K562 (cell line): Measurements from ENCODE around the gene RARG. TPM values are rescaled to one million over a fixed set of nuclear protein-coding genes. Genes with fewer than 3 reads are reported as not detected.
A peak's percentile ranks its signal among the peaks of the same experiment; 100 is the strongest.

Source experiments
- ATAC-seq: fragments of 200-7000 bp; cut with Tn5 transposase; 3 replicates; pipeline ENCODE4 v1.9.1; 2020; ENCODE audit warnings: moderate library complexity
- BruUV-seq: library from RNA; stranded (reverse); fragments of 400-500 nt; replicated peaks from 2 replicates; lab custom pipeline; 2021; lab: Mats Ljungman, UMichigan
- CTCF ChIA-PET: fragments of 300-600 bp; formaldehyde crosslinking; extraction: SDS; loops from one replicate; lab custom pipeline; 2021; ENCODE audit warnings: low intra/inter-chr PET ratio; lab: Yijun Ruan, JAX
- POLR2A ChIA-PET: fragments of 300-600, 350-650 bp; sonication (Branson Sonifier 250); formaldehyde crosslinking; extraction: SDS; loops from one replicate; lab custom pipeline; 2021; ENCODE audit warnings: antibody characterized with exemption, inconsistent platforms; lab: Yijun Ruan, JAX
- DNase-seq, 4 experiments: peaks; one replicate each; pipeline versions ENCODE4 v3.0.0 to v3.0.0-alpha.2; 2011 to 2018; ENCODE audit warnings: low spot score in 3 of 4, mixed read lengths in 3 of 4; ENCODE audit errors: extremely low read depth in 1 of 4
- FAIRE-seq: peaks from 2 replicates; lab custom pipeline; 2011; peaks lifted over from hg19 to GRCh38; lab: Jason Lieb, UNC
- H2AFZ ChIP-seq: 2 replicates; pipeline ENCODE4 v1.6.0; 2011; ENCODE audit warnings: low read depth, low read length, control low read depth, inconsistent platforms
- H3K27ac ChIP-seq: fragments of 200-600 bp; 3 replicates; pipeline ENCODE4 v1.8.0; 2011; ENCODE audit warnings: low read depth, mild to moderate bottlenecking, control low read depth, inconsistent platforms, low read length, moderate library complexity, mixed read lengths; ENCODE audit errors: extremely low read depth
- H3K27me3 ChIP-seq, 2 experiments: fragments of 300-600 bp in 1 of 2; 2 replicates in 1 of 2; 3 replicates in 1 of 2; pipeline versions ENCODE4 v1.6.0 to v1.8.0; 2011; ENCODE audit warnings: inconsistent platforms in 2 of 2, low read length in 2 of 2, mild to moderate bottlenecking in 1 of 2, mixed read lengths in 1 of 2, moderate library complexity in 1 of 2; ENCODE audit not compliant: control insufficient read depth in 2 of 2, insufficient read depth in 2 of 2
- H3K36me3 ChIP-seq: fragments of 300-600 bp; 3 replicates; pipeline ENCODE4 v1.8.0; 2011; ENCODE audit warnings: mild to moderate bottlenecking, low read length, inconsistent platforms; ENCODE audit not compliant: control insufficient read depth, insufficient read depth
- H3K4me1 ChIP-seq, 2 experiments: fragments of 200-600 bp in 1 of 2; replicated peaks in 1 of 2; 2 replicates in 1 of 2; 3 replicates in 1 of 2; pipeline versions ENCODE4 v1.5.1 to v1.8.0; 2011; ENCODE audit warnings: inconsistent platforms in 2 of 2, low read length in 2 of 2, mild to moderate bottlenecking in 1 of 2, mixed read lengths in 1 of 2, moderate library complexity in 1 of 2; ENCODE audit not compliant: control insufficient read depth in 2 of 2, insufficient read depth in 2 of 2
- H3K4me2 ChIP-seq: 2 replicates; pipeline ENCODE4 v1.6.1; 2011; ENCODE audit warnings: low read length, control low read depth, inconsistent platforms, mixed read lengths; ENCODE audit not compliant: insufficient read depth
- H3K4me3 ChIP-seq: fragments of 200-600 bp; sonication (generic), shearing (Covaris generic); 2 replicates; pipeline ENCODE4 v1.5.1; 2016; ENCODE audit warnings: control low read depth, inconsistent platforms
- H3K79me2 ChIP-seq: fragments of 200-600 bp; 3 replicates; pipeline ENCODE4 v1.8.0; 2011; ENCODE audit warnings: low read length, inconsistent platforms; ENCODE audit not compliant: control insufficient read depth, insufficient read depth
- H3K9ac ChIP-seq, 2 experiments: 2 replicates each; pipeline versions ENCODE4 v1.6.0 to v1.6.1; 2011; ENCODE audit warnings: low read depth in 2 of 2, low read length in 2 of 2, control low read depth in 1 of 2, inconsistent platforms in 1 of 2, mild to moderate bottlenecking in 1 of 2, mixed read lengths in 1 of 2; ENCODE audit not compliant: insufficient read depth in 1 of 2
- H3K9me1 ChIP-seq: one replicate; pipeline ENCODE4 v1.6.0; 2011; ENCODE audit warnings: inconsistent platforms, mild to moderate bottlenecking, low read length, moderate library complexity; ENCODE audit not compliant: control insufficient read depth, insufficient read depth
- H3K9me3 ChIP-seq: replicated peaks from 2 replicates; pipeline ENCODE4 v1.5.1; 2011; ENCODE audit warnings: low read depth, low read length, inconsistent platforms; ENCODE audit not compliant: control insufficient read depth, insufficient read depth
- H4K20me1 ChIP-seq: replicated peaks from 2 replicates; pipeline ENCODE4 v1.6.1; 2011; ENCODE audit warnings: low read length, inconsistent platforms, mixed read lengths; ENCODE audit not compliant: control insufficient read depth, insufficient read depth
- ATF7 ChIP-seq: fragments of 450-650 bp; IDR thresholded peaks from 2 replicates; pipeline ENCODE4 v1.7.1; 2014; ENCODE audit warnings: mild to moderate bottlenecking, moderate library complexity
- BHLHE40 ChIP-seq: IDR thresholded peaks from 2 replicates; pipeline ENCODE4 v1.6.1; 2011; ENCODE audit warnings: low read length, improper control_type of control experiment
- CBX2 ChIP-seq: fragments of 200-600 bp; sonication (generic); IDR thresholded peaks from one replicate; pipeline ENCODE4 v1.6.1; 2012; ENCODE audit warnings: mild to moderate bottlenecking, low read length, inconsistent platforms; ENCODE audit not compliant: insufficient read depth, poor library complexity, severe bottlenecking
- CHD4 ChIP-seq: fragments of 200-600 bp; sonication (generic); IDR thresholded peaks from 3 replicates; pipeline ENCODE4 v1.6.1; 2012; ENCODE audit warnings: low read depth, mild to moderate bottlenecking, mixed read lengths, low read length, inconsistent platforms; ENCODE audit not compliant: insufficient read depth, insufficient replicate concordance, poor library complexity, severe bottlenecking
- ETS2 ChIP-seq: IDR thresholded peaks from 2 replicates; pipeline ENCODE4 v1.6.1; 2016; ENCODE audit warnings: borderline replicate concordance, missing genetic modification characterization, mild to moderate bottlenecking, moderate library complexity, missing compliant biosample characterization; ENCODE audit not compliant: poor library complexity, severe bottlenecking
- FOXK1 ChIP-seq: sonication (generic); formaldehyde crosslinking; IDR thresholded peaks from 2 replicates; pipeline ENCODE4 v1.8.0; 2022; ENCODE audit warnings: missing genetic modification reagents, mild to moderate bottlenecking, borderline replicate concordance
- GATAD2A ChIP-seq: fragments of 450-650 bp; IDR thresholded peaks from 2 replicates; pipeline ENCODE4 v1.6.1; 2017
- GTF2A2 ChIP-seq: IDR thresholded peaks from 2 replicates; pipeline ENCODE4 v1.6.1; 2016; ENCODE audit warnings: mild to moderate bottlenecking, missing genetic modification characterization, missing compliant biosample characterization
- ID3 ChIP-seq, 2 experiments: fragments of 250-450 bp in 1 of 2; fragments of 450-650 bp in 1 of 2; sonication (Bioruptor Pico) in 1 of 2; IDR thresholded peaks; 2 replicates each; pipeline versions ENCODE4 v1.6.1 to v1.8.0; 2016 to 2021; ENCODE audit warnings: mild to moderate bottlenecking in 2 of 2, moderate library complexity in 2 of 2, missing compliant biosample characterization in 1 of 2, missing genetic modification characterization in 1 of 2
- MIER1 ChIP-seq: fragments of 450-650 bp; IDR thresholded peaks from 2 replicates; pipeline ENCODE4 v1.6.1; 2016; ENCODE audit warnings: antibody characterized with exemption, mild to moderate bottlenecking, low read depth
- MYNN ChIP-seq, 2 experiments: sonication (generic); formaldehyde crosslinking in 1 of 2; IDR thresholded peaks; 2 replicates each; pipeline versions ENCODE4 v1.5.0 to v1.6.1; 2016 to 2020; ENCODE audit warnings: antibody characterized with exemption in 1 of 2, missing genetic modification reagents in 1 of 2
- NCOA1 ChIP-seq: fragments of 450-650 bp; IDR thresholded peaks from 2 replicates; pipeline ENCODE4 v1.6.1; 2016; ENCODE audit warnings: low read depth
- RAD21 ChIP-seq, 2 experiments: fragments of 250-450 bp in 1 of 2; fragments of 450-650 bp in 1 of 2; sonication (Bioruptor Pico) in 1 of 2; formaldehyde crosslinking in 1 of 2; IDR thresholded peaks in 1 of 2; conservative IDR thresholded peaks in 1 of 2; 2 replicates each; pipeline versions ENCODE4 v1.4.0 to v1.8.0; 2020 to 2022; ENCODE audit warnings: mild to moderate bottlenecking in 2 of 2, moderate library complexity in 1 of 2
- RBBP5 ChIP-seq: fragments of 200-600 bp; sonication (generic); IDR thresholded peaks from 2 replicates; pipeline ENCODE4 v1.6.1; 2012; ENCODE audit warnings: borderline replicate concordance, mild to moderate bottlenecking, low read length, control low read depth, inconsistent platforms; ENCODE audit not compliant: insufficient read depth, poor library complexity, severe bottlenecking
- ZNF830 ChIP-seq: fragments of 250-450 bp; sonication (Bioruptor Pico); IDR thresholded peaks from 2 replicates; pipeline ENCODE4 v1.5.0; 2021; ENCODE audit warnings: mild to moderate bottlenecking
- whole genome bisulfite sequencing: fragments of 100-300 bp; shearing (Covaris generic); methylation state at CpG from one replicate; pipeline ENCODE4 v1.1.6; 2016; ENCODE audit warnings: low coverage, mixed read lengths; ENCODE audit not compliant: insufficient coverage; ENCODE audit errors: missing lambda C conversion rate; 5-methylcytosine and 5-hydroxymethylcytosine counted together
- in situ Hi-C: fragments of 300-500 bp; cut with MboI; formaldehyde crosslinking; loops from 4 replicates; pipeline ENCODE4 v1.15.0; 2018; ENCODE audit warnings: inconsistent platforms, mixed read lengths
- intact Hi-C: fragments of 100-400 bp; cut with micrococcal nuclease; formaldehyde crosslinking; loops from 2 replicates; pipeline ENCODE4 v1.14.2; 2022
- polyA plus RNA-seq, 8 experiments: library from polyadenylated mRNA; depleted of rRNA in 4 of 8; stranded (reverse) in 5 of 8; unstranded in 3 of 8; fragments of >200 nt; fragmentation: Nextera tagmentation in 2 of 8; fragmentation: Illumina TruSeq in 1 of 8; extraction: Ambion mirVana in 2 of 8; extraction: Trizol in 1 of 8; gene quantifications; 2 replicates each; pipeline versions ENCODE4 v1.2.1 to v1.2.3, GENCODE V29; 2011 to 2014; ENCODE audit warnings: inconsistent platforms in 1 of 8, missing spikeins in 1 of 8
- total RNA-seq, 7 experiments: library from RNA; depleted of rRNA in 6 of 7; stranded (reverse); fragments of >200 nt in 6 of 7; fragmentation: Illumina TruSeq in 2 of 7; extraction: Trizol in 2 of 7; gene quantifications; 2 replicates each; pipeline versions ENCODE4 v1.2.1 to v1.2.3, GENCODE V29; 2011 to 2021; ENCODE audit warnings: low replicate concordance in 1 of 7
- TF ChIP-seq, protein P1 (sequence below): sonication (generic); formaldehyde crosslinking; IDR thresholded peaks from 2 replicates; pipeline ENCODE4 v1.5.0; 2020; ENCODE audit warnings: missing genetic modification reagents
- TF ChIP-seq, protein P2 (sequence below): sonication (generic); formaldehyde crosslinking; IDR thresholded peaks from 2 replicates; pipeline ENCODE4 v1.9.0; 2022; ENCODE audit warnings: mild to moderate bottlenecking, missing genetic modification reagents

Gene RARG
- total and polyA plus RNA-seq, 9 of the 15 experiments (the other 6 are each of a cell fraction or from before 2014, with no cell fraction given) = 0.18 to 7.6 (median 3.8) TPM

GRCh38 chr12:53251477-53252348, 19.7 kb upstream of the RARG start:
- H2AFZ ChIP-seq = peak overlapping the region; percentile 87
- intact Hi-C loops = loop anchor here (1.0 kb wide), 3 partner anchors 30 to 38 kb away; no protein-coding TSS in a partner anchor
- 0% methylated on average over 24 of the region's 51 CpGs for WGBS
- no peaks in the 10 kb centered on the region for H3K27me3 ChIP-seq
- no peaks in the 10 kb centered on the region for H4K20me1 ChIP-seq
- H3K9me1 ChIP-seq = no peaks in the 10 kb centered on the region
- peak; percentile 85 to 94 (median 94) for DNase-seq
- peak overlapping the region; percentile 96 for H3K4me3 ChIP-seq
- peaks cover 19% of the 10 kb centered on the region; the same call in 2 of the 3 replicates for H3K36me3 ChIP-seq
- peaks cover 27% of the 10 kb centered on the region for H3K79me2 ChIP-seq
- TSS peak; percentile 94 for BruUV-seq
- peak overlapping the region; percentile 81 to 98 for H3K9ac ChIP-seq
- H3K27ac ChIP-seq = peak overlapping the region; percentile 71
- ATAC-seq = peak; percentile 91
- in situ Hi-C loops = no loop called here
- peak overlapping the region; percentile 97 for H3K4me2 ChIP-seq
- CTCF ChIA-PET = interaction anchor here (1.7 kb wide), 1 partner anchor 38 kb away, joined by 10 read pairs; no protein-coding TSS in a partner anchor
- H3K4me1 ChIP-seq = peaks cover 23 to 29% of the 10 kb centered on the region in 2 experiments; a peak in 4 of 5 replicates
- POLR2A ChIA-PET = interaction anchor here (0.7 to 3.0 kb wide), 7 partner anchors 9 to 60 kb away, joined by 3 to 9 read pairs (median 3); partner anchors contain the start of gene ESPL1
- no peaks in the 10 kb centered on the region for H3K9me3 ChIP-seq
- peak; percentile 85 for FAIRE-seq
- 0 out of 2 replicates have a peak, but pooled peaks have one; percentile 6 for TF ChIP-seq MIER1
- no peak for TF ChIP-seq ZNF830
- no peak for TF ChIP-seq GATAD2A
- TF ChIP-seq GTF2A2 (tag) = no peak
- TF ChIP-seq ATF7 = 0 out of 2 replicates have a peak, but pooled peaks have one; percentile 16
- TF ChIP-seq RBBP5 = peak; percentile 85
- TF ChIP-seq, protein P1, sequence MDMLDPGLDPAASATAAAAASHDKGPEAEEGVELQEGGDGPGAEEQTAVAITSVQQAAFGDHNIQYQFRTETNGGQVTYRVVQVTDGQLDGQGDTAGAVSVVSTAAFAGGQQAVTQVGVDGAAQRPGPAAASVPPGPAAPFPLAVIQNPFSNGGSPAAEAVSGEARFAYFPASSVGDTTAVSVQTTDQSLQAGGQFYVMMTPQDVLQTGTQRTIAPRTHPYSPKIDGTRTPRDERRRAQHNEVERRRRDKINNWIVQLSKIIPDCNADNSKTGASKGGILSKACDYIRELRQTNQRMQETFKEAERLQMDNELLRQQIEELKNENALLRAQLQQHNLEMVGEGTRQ (CRISPR knock-in tag) = peak; percentile 96
- TF ChIP-seq BHLHE40 = peak; percentile 85
- TF ChIP-seq, protein P2, sequence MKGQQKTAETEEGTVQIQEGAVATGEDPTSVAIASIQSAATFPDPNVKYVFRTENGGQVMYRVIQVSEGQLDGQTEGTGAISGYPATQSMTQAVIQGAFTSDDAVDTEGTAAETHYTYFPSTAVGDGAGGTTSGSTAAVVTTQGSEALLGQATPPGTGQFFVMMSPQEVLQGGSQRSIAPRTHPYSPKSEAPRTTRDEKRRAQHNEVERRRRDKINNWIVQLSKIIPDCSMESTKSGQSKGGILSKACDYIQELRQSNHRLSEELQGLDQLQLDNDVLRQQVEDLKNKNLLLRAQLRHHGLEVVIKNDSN = peak; percentile 88
- no peak for TF ChIP-seq CHD4
- TF ChIP-seq MYNN (IDR thresholded peaks at IDR 0.05) = peak; percentile 41; the same call in 1 of the 2 replicates
- TF ChIP-seq MYNN (CRISPR knock-in tag; IDR thresholded peaks at IDR 0.05) = no peak
- no peak for TF ChIP-seq ETS2
- TF ChIP-seq CBX2 = no peak
- peak; percentile 59 to 79 for TF ChIP-seq RAD21 (CRISPR knock-in tag; conservative IDR thresholded peaks at IDR 0.05 in 1 of 2, IDR thresholded peaks at IDR 0.05 in 1 of 2)
- TF ChIP-seq ID3 (CRISPR knock-in tag; IDR thresholded peaks at IDR 0.05) = no peak
- no peak for TF ChIP-seq ID3 (tag; IDR thresholded peaks at IDR 0.05)
- TF ChIP-seq FOXK1 (CRISPR knock-in tag) = peak; percentile 91; the same call in 1 of the 2 replicates
- 0 out of 2 replicates have a peak, but pooled peaks have one; percentile 1 for TF ChIP-seq NCOA1
